ENCODE measurements around the gene RHNO1.

GRCh38 chr12:2900642-2901041, 23.6 kb downstream of the RHNO1 start:
- TF ChIP-seq, protein P1, sequence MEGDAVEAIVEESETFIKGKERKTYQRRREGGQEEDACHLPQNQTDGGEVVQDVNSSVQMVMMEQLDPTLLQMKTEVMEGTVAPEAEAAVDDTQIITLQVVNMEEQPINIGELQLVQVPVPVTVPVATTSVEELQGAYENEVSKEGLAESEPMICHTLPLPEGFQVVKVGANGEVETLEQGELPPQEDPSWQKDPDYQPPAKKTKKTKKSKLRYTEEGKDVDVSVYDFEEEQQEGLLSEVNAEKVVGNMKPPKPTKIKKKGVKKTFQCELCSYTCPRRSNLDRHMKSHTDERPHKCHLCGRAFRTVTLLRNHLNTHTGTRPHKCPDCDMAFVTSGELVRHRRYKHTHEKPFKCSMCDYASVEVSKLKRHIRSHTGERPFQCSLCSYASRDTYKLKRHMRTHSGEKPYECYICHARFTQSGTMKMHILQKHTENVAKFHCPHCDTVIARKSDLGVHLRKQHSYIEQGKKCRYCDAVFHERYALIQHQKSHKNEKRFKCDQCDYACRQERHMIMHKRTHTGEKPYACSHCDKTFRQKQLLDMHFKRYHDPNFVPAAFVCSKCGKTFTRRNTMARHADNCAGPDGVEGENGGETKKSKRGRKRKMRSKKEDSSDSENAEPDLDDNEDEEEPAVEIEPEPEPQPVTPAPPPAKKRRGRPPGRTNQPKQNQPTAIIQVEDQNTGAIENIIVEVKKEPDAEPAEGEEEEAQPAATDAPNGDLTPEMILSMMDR (IDR thresholded peaks at IDR 0.05) = no peak
- no peak for TF ChIP-seq POLR2A (IDR thresholded peaks at IDR 0.05)

All from Peyer's patch (tissue), 4 donors.